ENCODE results near the gene ATIC.

DNA sequence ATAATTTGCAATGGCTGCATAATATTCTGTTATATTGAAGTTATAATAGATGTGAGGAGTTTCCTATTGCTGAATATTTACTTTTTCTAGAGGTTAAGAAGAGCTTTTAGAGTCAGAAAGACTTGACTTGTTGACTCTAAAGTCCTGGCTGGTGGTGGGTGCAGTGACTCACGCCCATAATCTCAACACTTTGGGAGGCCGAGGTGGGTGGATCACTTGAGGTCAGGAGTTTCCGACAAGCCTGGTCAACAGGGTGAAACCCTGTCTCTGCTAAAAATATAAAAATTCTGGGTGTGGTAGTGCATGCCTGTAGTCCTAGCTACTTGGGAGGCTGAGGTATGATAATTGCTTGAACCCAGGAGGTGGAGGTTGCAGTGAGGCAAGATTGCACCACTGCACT lies 33.9 kb upstream of the ATIC start:
- TF ChIP-seq, protein P1, sequence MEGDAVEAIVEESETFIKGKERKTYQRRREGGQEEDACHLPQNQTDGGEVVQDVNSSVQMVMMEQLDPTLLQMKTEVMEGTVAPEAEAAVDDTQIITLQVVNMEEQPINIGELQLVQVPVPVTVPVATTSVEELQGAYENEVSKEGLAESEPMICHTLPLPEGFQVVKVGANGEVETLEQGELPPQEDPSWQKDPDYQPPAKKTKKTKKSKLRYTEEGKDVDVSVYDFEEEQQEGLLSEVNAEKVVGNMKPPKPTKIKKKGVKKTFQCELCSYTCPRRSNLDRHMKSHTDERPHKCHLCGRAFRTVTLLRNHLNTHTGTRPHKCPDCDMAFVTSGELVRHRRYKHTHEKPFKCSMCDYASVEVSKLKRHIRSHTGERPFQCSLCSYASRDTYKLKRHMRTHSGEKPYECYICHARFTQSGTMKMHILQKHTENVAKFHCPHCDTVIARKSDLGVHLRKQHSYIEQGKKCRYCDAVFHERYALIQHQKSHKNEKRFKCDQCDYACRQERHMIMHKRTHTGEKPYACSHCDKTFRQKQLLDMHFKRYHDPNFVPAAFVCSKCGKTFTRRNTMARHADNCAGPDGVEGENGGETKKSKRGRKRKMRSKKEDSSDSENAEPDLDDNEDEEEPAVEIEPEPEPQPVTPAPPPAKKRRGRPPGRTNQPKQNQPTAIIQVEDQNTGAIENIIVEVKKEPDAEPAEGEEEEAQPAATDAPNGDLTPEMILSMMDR (IDR thresholded peaks at IDR 0.05), result no peak
- no peak for TF ChIP-seq POLR2A (IDR thresholded peaks at IDR 0.05)
